CD4-positive, alpha-beta T cell treated with Interleukin-21 for 1 hour (primary cell): ENCODE results near the gene IQSEC3.
A peak's percentile ranks its signal among the peaks of the same experiment; 100 is the strongest.
"Not testable (repeated sequence)": the region's sequence is repeated elsewhere in the genome, so short reads cannot be mapped to it uniquely, and the experiment has no call there.

Experiments used
- DNase-seq: peaks from one replicate; pipeline ENCODE4 v3.0.0-alpha.2; 2020

IQSEC3 gene

GRCh38 chr12:113347-113746 is 46.8 kb downstream of the IQSEC3 start:
- DNase-seq: no peak

- DNase-seq: no peak
Measured at GRCh38 chr12:114626-115211, 48.2 kb downstream of the IQSEC3 start.

GRCh38 chr12:115518-115917 is 49.0 kb downstream of the IQSEC3 start:
- no peak for DNase-seq

- DNase-seq: no peak
Measured at GRCh38 chr12:115960-116915, 49.7 kb downstream of the IQSEC3 start.

- no peak for DNase-seq
Measured at GRCh38 chr12:117311-117710, 50.7 kb downstream of the IQSEC3 start.

GRCh38 chr12:117816-118345 is 51.3 kb downstream of the IQSEC3 start:
- DNase-seq: no peak

- no peak for DNase-seq
Measured at GRCh38 chr12:118591-118990, 52.0 kb downstream of the IQSEC3 start.

- no peak for DNase-seq
Measured at GRCh38 chr12:120951-121350, 54.4 kb downstream of the IQSEC3 start.

- no peak for DNase-seq
Measured at GRCh38 chr12:121647-122046, 55.1 kb downstream of the IQSEC3 start.

- no peak for DNase-seq
Measured at GRCh38 chr12:125075-125474, 58.5 kb downstream of the IQSEC3 start.

GRCh38 chr12:125566-125965 is 59.0 kb downstream of the IQSEC3 start:
- no peak for DNase-seq

- peak; percentile 20 for DNase-seq
Measured at GRCh38 chr12:128079-128478, 61.5 kb downstream of the IQSEC3 start.

GRCh38 chr12:129001-129400 is 62.4 kb downstream of the IQSEC3 start:
- no peak for DNase-seq

- DNase-seq: no peak
Measured at GRCh38 chr12:130519-130918, 64.0 kb downstream of the IQSEC3 start.

- DNase-seq: no peak
Measured at GRCh38 chr12:131008-131407, 64.4 kb downstream of the IQSEC3 start.

- DNase-seq: no peak
Measured at GRCh38 chr12:131732-132495, 65.3 kb downstream of the IQSEC3 start.

GRCh38 chr12:133616-134232 is 67.2 kb downstream of the IQSEC3 start:
- not testable (repeated sequence) for DNase-seq

- DNase-seq: no peak
Measured at GRCh38 chr12:135138-135537, 68.6 kb downstream of the IQSEC3 start.

GRCh38 chr12:138171-138897 is 71.8 kb downstream of the IQSEC3 start:
- no peak for DNase-seq

- DNase-seq: no peak
Measured at GRCh38 chr12:138898-139534, 72.4 kb downstream of the IQSEC3 start.

GRCh38 chr12:139585-139984 is 73.0 kb downstream of the IQSEC3 start:
- no peak for DNase-seq

GRCh38 chr12:140162-140561 is 73.6 kb downstream of the IQSEC3 start:
- no peak for DNase-seq
